Calu3 (cell line): Measurements from ENCODE around the gene INSRR. TPM values are rescaled to one million over a fixed set of nuclear protein-coding genes. Genes with fewer than 3 reads are reported as not detected.

ENCODE experiments used
- BruUV-seq: library from RNA; stranded (reverse); fragments of 400-500 nt; replicated peaks from 2 replicates; lab custom pipeline; 2021; lab: Mats Ljungman, UMichigan
- CTCF ChIA-PET: fragments of 300-600 bp; sonication (Branson Sonifier 250); formaldehyde crosslinking; loops from one replicate; lab custom pipeline; 2022; ENCODE audit warnings: antibody characterized with exemption; lab: Charles Lee
- DNase-seq: peaks from one replicate; pipeline ENCODE4 v3.0.0; 2022
- H3K27ac Mint-ChIP-seq: one replicate; pipeline ENCODE4 v1.8.0; 2022; ENCODE audit warnings: mixed read lengths; ENCODE audit not compliant: unreplicated experiment
- H3K27me3 Mint-ChIP-seq: one replicate; pipeline ENCODE4 v1.8.0; 2022; ENCODE audit warnings: mixed read lengths; ENCODE audit not compliant: unreplicated experiment
- H3K36me3 Mint-ChIP-seq: one replicate; pipeline ENCODE4 v1.8.0; 2022; ENCODE audit warnings: mild to moderate bottlenecking, moderate library complexity, mixed read lengths; ENCODE audit not compliant: insufficient read depth, unreplicated experiment
- H3K4me1 Mint-ChIP-seq: one replicate; pipeline ENCODE4 v1.8.0; 2022; ENCODE audit warnings: mild to moderate bottlenecking, low read depth, mixed read lengths; ENCODE audit not compliant: unreplicated experiment
- H3K4me3 Mint-ChIP-seq: one replicate; pipeline ENCODE4 v1.8.0; 2022; ENCODE audit warnings: mild to moderate bottlenecking, low read depth, moderate library complexity, mixed read lengths; ENCODE audit not compliant: unreplicated experiment
- H3K9me3 Mint-ChIP-seq: one replicate; pipeline ENCODE4 v1.8.0; 2022; ENCODE audit warnings: low read depth, mixed read lengths; ENCODE audit not compliant: unreplicated experiment
- intact Hi-C: fragments of 100-400 bp; cut with micrococcal nuclease; formaldehyde crosslinking; loops from one replicate; pipeline ENCODE4 v1.10.0; 2022; ENCODE audit not compliant: unreplicated experiment
- total RNA-seq: library from RNA; stranded (reverse); gene quantifications from 2 replicates; pipeline ENCODE4 v1.2.3, GENCODE V29; 2022
- TF ChIP-seq, protein P1 (sequence below): fragments of 200-600 bp; IDR thresholded peaks from one replicate; pipeline ENCODE4 v1.8.0; 2022; ENCODE audit warnings: antibody characterized with exemption; ENCODE audit not compliant: unreplicated experiment

INSRR gene
- total RNA-seq, 1 experiment from 2014 or later = not detected

DNA sequence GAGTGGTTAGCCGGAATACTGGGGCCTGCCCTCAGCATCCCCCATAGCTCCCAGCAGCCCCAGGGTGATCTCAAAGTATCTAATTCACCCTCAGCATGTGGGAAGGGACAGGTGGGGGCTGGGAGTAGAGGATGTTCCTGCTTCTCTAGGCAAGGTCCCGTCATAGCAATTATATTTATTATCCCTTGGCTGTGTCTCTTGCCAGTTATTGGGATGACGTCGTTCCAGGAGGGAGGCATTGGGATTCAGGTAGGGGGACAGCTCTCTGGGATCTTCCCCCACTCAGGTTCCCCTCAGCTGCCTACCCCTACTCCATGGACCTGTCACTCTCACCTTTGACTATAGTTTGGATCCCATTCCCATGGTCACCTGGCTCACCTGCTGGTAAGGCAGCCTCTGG lies 22.7 kb upstream of the INSRR start:
- intact Hi-C loops = no loop called here
- Mint-ChIP-seq H3K36me3 (no peaks in the 10 kb centered on the region), H3K4me3 (no peak overlapping the region), H3K27me3 (peaks cover 100% of the 10 kb centered on the region), H3K27ac (no peak overlapping the region), H3K4me1 (no peaks in the 10 kb centered on the region), H3K9me3 (no peaks in the 10 kb centered on the region)
- TF ChIP-seq, protein P1, sequence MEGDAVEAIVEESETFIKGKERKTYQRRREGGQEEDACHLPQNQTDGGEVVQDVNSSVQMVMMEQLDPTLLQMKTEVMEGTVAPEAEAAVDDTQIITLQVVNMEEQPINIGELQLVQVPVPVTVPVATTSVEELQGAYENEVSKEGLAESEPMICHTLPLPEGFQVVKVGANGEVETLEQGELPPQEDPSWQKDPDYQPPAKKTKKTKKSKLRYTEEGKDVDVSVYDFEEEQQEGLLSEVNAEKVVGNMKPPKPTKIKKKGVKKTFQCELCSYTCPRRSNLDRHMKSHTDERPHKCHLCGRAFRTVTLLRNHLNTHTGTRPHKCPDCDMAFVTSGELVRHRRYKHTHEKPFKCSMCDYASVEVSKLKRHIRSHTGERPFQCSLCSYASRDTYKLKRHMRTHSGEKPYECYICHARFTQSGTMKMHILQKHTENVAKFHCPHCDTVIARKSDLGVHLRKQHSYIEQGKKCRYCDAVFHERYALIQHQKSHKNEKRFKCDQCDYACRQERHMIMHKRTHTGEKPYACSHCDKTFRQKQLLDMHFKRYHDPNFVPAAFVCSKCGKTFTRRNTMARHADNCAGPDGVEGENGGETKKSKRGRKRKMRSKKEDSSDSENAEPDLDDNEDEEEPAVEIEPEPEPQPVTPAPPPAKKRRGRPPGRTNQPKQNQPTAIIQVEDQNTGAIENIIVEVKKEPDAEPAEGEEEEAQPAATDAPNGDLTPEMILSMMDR = no peak
- CTCF ChIA-PET = interaction anchor here (0.9 to 1.3 kb wide), 2 partner anchors 9 to 46 kb away, joined by 3 read pairs; no protein-coding TSS in a partner anchor
- no peak for DNase-seq
- no TSS peak for BruUV-seq

DNA sequence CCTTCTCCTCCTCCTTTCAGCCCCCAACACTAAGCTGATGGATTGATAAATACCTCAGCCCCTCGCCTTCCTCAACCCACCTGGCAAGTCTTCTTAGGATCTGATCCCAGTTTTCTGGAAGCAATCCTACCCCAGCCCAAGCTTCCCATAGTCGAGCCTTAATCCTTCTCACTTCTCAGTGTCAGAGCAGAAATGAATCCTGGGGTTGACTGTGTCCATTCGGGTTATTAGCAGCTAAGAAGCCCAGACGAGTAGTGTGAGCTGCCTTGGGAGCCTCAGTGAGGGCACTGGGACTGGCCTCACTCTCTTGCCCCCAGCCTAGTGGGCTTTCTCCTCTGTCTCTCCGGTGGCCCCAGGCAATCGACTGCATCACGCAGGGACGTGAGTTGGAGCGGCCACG lies 22.2 kb upstream of the INSRR start:
- no peaks in the 10 kb centered on the region for H3K4me1 Mint-ChIP-seq
- intact Hi-C loops = no loop called here
- TF ChIP-seq, protein P1 = no peak
- no peak overlapping the region for H3K27ac Mint-ChIP-seq
- BruUV-seq = no TSS peak
- CTCF ChIA-PET = interaction anchor here (0.9 to 1.3 kb wide), 2 partner anchors 9 to 47 kb away, joined by 3 read pairs; no protein-coding TSS in a partner anchor
- no peak for DNase-seq
- H3K27me3 Mint-ChIP-seq = peaks cover 100% of the 10 kb centered on the region
- H3K4me3 Mint-ChIP-seq = no peak overlapping the region
- H3K9me3 Mint-ChIP-seq = no peaks in the 10 kb centered on the region
- no peaks in the 10 kb centered on the region for H3K36me3 Mint-ChIP-seq

DNA sequence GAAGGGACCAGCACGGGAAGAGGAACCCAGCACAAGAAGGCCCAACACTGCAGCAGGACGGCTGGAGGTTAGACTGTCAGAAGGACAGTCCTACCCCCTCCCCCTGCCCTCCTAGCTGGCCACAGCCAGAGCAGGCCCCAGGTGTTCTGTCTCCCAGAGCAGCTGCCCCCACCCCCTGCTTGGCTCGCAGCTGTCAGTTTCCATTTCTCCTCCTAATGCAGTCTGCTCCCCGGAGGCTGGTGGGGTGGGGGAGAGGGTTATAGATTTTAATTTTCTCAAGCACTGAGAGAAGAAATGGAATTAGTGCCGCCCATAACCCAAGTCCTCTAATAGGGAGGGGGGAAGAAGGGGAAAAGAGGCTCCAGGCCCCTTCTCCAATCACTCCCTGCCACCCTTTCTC lies 21.6 kb upstream of the INSRR start:
- Mint-ChIP-seq H3K9me3 (no peaks in the 10 kb centered on the region), H3K4me1 (no peaks in the 10 kb centered on the region), H3K27me3 (peaks cover 98% of the 10 kb centered on the region), H3K36me3 (no peaks in the 10 kb centered on the region), H3K27ac (no peak overlapping the region), H3K4me3 (no peak overlapping the region)
- BruUV-seq = no TSS peak
- intact Hi-C loops = no loop called here
- TF ChIP-seq, protein P1 = no peak
- CTCF ChIA-PET = interaction anchor here (0.6 to 1.3 kb wide), 2 partner anchors 47 to 319 kb away, joined by 3 read pairs; no protein-coding TSS in a partner anchor
- DNase-seq = no peak

DNA sequence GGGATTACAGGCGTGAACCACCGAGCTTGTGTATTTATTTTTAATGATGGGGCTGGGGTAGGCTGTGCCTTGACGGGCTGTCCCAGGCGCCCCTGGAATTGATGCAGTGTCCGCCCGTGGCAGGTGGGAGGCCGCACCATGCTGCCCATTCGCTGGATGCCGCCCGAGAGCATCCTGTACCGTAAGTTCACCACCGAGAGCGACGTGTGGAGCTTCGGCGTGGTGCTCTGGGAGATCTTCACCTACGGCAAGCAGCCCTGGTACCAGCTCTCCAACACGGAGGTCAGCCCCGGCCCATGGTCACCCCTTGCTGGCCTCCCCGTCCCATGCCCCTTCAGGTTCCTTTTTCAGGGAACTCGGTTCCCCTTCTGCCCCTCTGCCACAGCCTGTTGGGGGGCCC lies 21.0 kb upstream of the INSRR start:
- CTCF ChIA-PET = interaction anchor here (0.6 kb wide), 1 partner anchor 319 kb away, joined by 3 read pairs; no protein-coding TSS in a partner anchor
- H3K36me3 Mint-ChIP-seq = no peaks in the 10 kb centered on the region
- TF ChIP-seq, protein P1 = no peak
- H3K27ac Mint-ChIP-seq = no peak overlapping the region
- intact Hi-C loops = no loop called here
- H3K4me3 Mint-ChIP-seq = no peak overlapping the region
- no TSS peak for BruUV-seq
- peaks cover 98% of the 10 kb centered on the region for H3K27me3 Mint-ChIP-seq
- DNase-seq = no peak
- H3K4me1 Mint-ChIP-seq = no peaks in the 10 kb centered on the region
- H3K9me3 Mint-ChIP-seq = no peaks in the 10 kb centered on the region
